ENCODE data around the gene TFPT.

TFPT gene

DNA sequence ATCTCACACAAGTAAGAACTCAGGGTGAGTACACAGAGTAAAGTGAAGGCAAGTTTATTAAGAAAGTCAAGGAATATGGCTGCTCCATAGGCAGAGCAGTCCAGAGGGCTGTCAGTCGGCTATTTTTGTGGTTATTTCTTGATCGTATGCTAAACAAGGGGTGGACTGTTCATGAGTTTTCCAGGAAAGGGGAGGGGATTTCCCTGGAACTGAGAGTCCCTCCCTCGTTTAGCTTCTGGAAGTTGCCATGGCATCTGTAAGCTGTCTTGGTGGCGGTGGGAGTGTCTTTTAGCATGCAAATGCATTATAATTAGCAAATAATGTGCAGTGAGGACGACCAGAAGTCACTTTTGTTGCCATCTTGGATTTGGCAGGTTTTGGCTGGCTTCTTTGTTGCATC, 46.0 kb downstream of the TFPT start:
- DNase-seq = no peak

DNA sequence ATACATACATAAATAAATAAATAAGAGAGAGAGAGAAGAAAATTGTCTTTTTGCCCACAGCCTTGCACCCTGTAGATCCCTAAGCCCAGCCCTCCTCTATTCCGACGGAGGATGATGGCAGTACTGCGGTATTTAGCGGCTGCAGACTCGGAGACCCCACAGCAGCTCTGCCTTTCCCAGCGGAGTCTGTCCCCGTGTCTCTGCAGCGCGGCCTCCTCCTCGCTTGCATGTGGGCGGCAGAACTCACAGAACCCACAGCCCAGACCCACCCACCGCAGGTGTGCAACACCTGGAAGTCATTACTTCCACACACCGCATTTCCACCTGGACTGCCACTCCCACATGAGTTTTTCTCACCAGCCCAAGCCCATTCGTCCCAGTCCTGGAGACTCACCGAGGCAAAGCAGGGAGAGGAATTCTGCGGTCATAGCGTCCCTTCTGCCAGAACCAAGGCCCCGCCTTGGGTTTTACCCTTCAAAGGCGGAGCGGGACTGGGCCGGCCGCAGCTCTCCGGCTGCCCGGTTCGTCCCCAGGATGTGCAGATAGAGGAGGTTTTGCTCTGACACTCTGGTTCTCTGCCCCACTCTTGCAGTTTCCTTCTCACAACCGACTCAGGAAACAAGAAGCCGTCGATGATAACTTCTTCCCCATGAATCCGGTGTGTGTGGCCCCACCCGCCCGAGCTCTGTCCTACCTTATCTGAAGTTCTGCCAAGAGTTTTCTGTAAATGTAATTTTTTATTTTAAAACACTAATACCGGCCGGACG, 51.9 kb downstream of the TFPT start, which contains the start of gene VSTM1:
VSTM1 (minus strand) TSS at position 548 of the 767 bp plus-strand sequence; CDS start at position 428, 120 bp downstream.
- no peak for DNase-seq

DNA sequence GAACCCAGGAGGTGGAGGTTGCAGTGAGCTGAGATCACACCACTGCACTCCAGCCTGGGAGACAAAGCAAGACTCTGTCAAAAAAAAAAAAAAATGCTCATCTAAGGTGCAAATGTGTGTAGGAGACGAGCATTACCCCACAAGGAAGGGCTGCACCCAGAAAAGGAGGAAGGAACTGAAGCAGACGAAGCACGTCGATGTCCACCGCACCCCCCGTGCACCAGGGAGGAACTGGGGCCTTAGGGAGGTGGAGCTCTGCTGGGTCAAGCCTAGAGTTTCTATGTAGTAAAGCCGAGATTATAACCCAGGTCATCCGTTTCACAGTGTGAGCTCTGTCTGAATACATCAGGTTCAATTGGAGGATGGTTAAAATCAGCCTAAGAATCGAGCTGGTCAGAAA, 52.8 kb downstream of the TFPT start:
- no peak for DNase-seq
